IMR-90 (cell line): Measurements from ENCODE around the gene CPNE4. TPM values are rescaled to one million over a fixed set of nuclear protein-coding genes. Genes with fewer than 3 reads are reported as not detected.

ENCODE experiments used
- ATAC-seq: fragments of 200-7000 bp; cut with Tn5 transposase; 2 replicates; pipeline ENCODE4 v1.9.1; 2020; ENCODE audit warnings: low read depth, mild to moderate bottlenecking, moderate library complexity
- BruUV-seq: library from RNA; stranded (reverse); fragments of 400-500 nt; replicated peaks from 2 replicates; lab custom pipeline; 2021; lab: Mats Ljungman, UMichigan
- CTCF ChIA-PET: fragments of 300-600 bp; formaldehyde crosslinking; extraction: SDS; loops from one replicate; lab custom pipeline; 2021; ENCODE audit warnings: antibody characterized with exemption; lab: Yijun Ruan, JAX
- POLR2A ChIA-PET: fragments of 300-600 bp; sonication (Branson Sonifier 250); formaldehyde crosslinking; loops from one replicate; lab custom pipeline; 2022; ENCODE audit warnings: antibody characterized with exemption; ENCODE audit not compliant: unreplicated experiment; lab: Charles Lee
- DNase-seq: peaks from one replicate; pipeline ENCODE4 v3.0.0; 2013
- H2AFZ ChIP-seq: replicated peaks from 2 replicates; pipeline ENCODE3; 2013; ENCODE audit warnings: low read length, mild to moderate bottlenecking; ENCODE audit not compliant: poor library complexity
- H2AK5ac ChIP-seq: 2 replicates; pipeline ENCODE4 v1.6.1; 2013; ENCODE audit warnings: low read depth, low read length, inconsistent platforms
- H2AK9ac ChIP-seq: replicated peaks from 2 replicates; pipeline ENCODE3; 2013; ENCODE audit warnings: mild to moderate bottlenecking, low read depth, low read length, moderate library complexity; ENCODE audit not compliant: poor library complexity
- H2BK120ac ChIP-seq: 2 replicates; pipeline ENCODE4 v1.6.1; 2013; ENCODE audit warnings: low read depth, low read length, inconsistent platforms
- H2BK15ac ChIP-seq: 3 replicates; pipeline ENCODE4 v1.6.1; 2013; ENCODE audit warnings: low read depth, low read length, inconsistent platforms
- H2BK20ac ChIP-seq: 2 replicates; pipeline ENCODE4 v1.6.1; 2013; ENCODE audit warnings: low read depth, mild to moderate bottlenecking, inconsistent platforms, low read length, moderate library complexity
- H2BK5ac ChIP-seq: 2 replicates; pipeline ENCODE4 v1.6.1; 2013; ENCODE audit warnings: mild to moderate bottlenecking, low read depth, low read length, inconsistent platforms; ENCODE audit not compliant: poor library complexity, severe bottlenecking
- H3K14ac ChIP-seq: replicated peaks from 2 replicates; pipeline ENCODE4 v1.6.1; 2013; ENCODE audit warnings: low read depth, low read length, inconsistent platforms
- H3K18ac ChIP-seq: 2 replicates; pipeline ENCODE4 v1.6.1; 2013; ENCODE audit warnings: low read depth, low read length, control low read depth
- H3K23ac ChIP-seq: 2 replicates; pipeline ENCODE4 v1.6.1; 2013; ENCODE audit warnings: low read depth, low read length, inconsistent platforms
- H3K27ac ChIP-seq: 2 replicates; pipeline ENCODE4 v1.5.1; 2013; ENCODE audit warnings: mild to moderate bottlenecking, control low read depth, low read length; ENCODE audit not compliant: insufficient read depth
- H3K27me3 ChIP-seq: 2 replicates; pipeline ENCODE4 v1.6.1; 2013; ENCODE audit warnings: low read length; ENCODE audit not compliant: control insufficient read depth, insufficient read depth
- H3K36me3 ChIP-seq: 2 replicates; pipeline ENCODE4 v1.6.1; 2013; ENCODE audit warnings: low read length, mixed read lengths; ENCODE audit not compliant: control insufficient read depth, insufficient read depth
- H3K4ac ChIP-seq: 2 replicates; pipeline ENCODE4 v1.6.1; 2013; ENCODE audit warnings: low read depth, low read length, inconsistent platforms
- H3K4me1 ChIP-seq: 2 replicates; pipeline ENCODE4 v1.6.1; 2013; ENCODE audit warnings: low read length, mixed read lengths; ENCODE audit not compliant: control insufficient read depth, insufficient read depth
- H3K4me2 ChIP-seq: 2 replicates; pipeline ENCODE4 v1.6.1; 2013; ENCODE audit warnings: low read depth, mild to moderate bottlenecking, control low read depth, low read length, moderate library complexity
- H3K4me3 ChIP-seq: 2 replicates; pipeline ENCODE4 v1.5.1; 2013; ENCODE audit warnings: low read depth, mild to moderate bottlenecking, control low read depth, low read length, moderate library complexity; ENCODE audit not compliant: insufficient read depth
- H3K56ac ChIP-seq: 2 replicates; pipeline ENCODE4 v1.6.1; 2013; ENCODE audit warnings: low read length, inconsistent platforms; ENCODE audit not compliant: insufficient read depth; ENCODE audit errors: extremely low read depth
- H3K79me1 ChIP-seq, 2 experiments: 2 replicates each; pipeline ENCODE4 v1.6.1; 2013; ENCODE audit warnings: low read length in 2 of 2, inconsistent platforms in 1 of 2, low read depth in 1 of 2
- H3K9ac ChIP-seq: 2 replicates; pipeline ENCODE4 v1.6.1; 2013; ENCODE audit warnings: low read depth, low read length, control low read depth
- H3K9me1 ChIP-seq: 2 replicates; pipeline ENCODE4 v1.6.1; 2013; ENCODE audit warnings: low read length, inconsistent platforms; ENCODE audit not compliant: insufficient read depth
- H3K9me3 ChIP-seq: 2 replicates; pipeline ENCODE4 v1.6.1; 2013; ENCODE audit warnings: low read length; ENCODE audit not compliant: control insufficient read depth, insufficient read depth
- H4K20me1 ChIP-seq: 2 replicates; pipeline ENCODE4 v1.6.1; 2013; ENCODE audit warnings: low read length, inconsistent platforms; ENCODE audit not compliant: insufficient read depth
- H4K5ac ChIP-seq: 2 replicates; pipeline ENCODE4 v1.6.1; 2013; ENCODE audit warnings: mild to moderate bottlenecking, low read depth, low read length, control low read depth
- H4K8ac ChIP-seq, 2 experiments: 2 replicates each; pipeline ENCODE4 v1.6.1; 2013; ENCODE audit warnings: low read depth in 2 of 2, low read length in 2 of 2, control low read depth in 1 of 2, inconsistent platforms in 1 of 2
- H4K91ac ChIP-seq: 2 replicates; pipeline ENCODE4 v1.6.1; 2013; ENCODE audit warnings: low read depth, low read length, inconsistent platforms; ENCODE audit not compliant: insufficient read depth
- CEBPB ChIP-seq: IDR thresholded peaks from 2 replicates; pipeline ENCODE4 v1.6.1; 2012; ENCODE audit warnings: low read depth, low read length, improper control_type of control experiment
- CTCF ChIP-seq: conservative IDR thresholded peaks from 2 replicates; pipeline ENCODE4 v1.5.1; 2012; ENCODE audit warnings: mild to moderate bottlenecking, low read depth, low read length, improper control_type of control experiment
- MXI1 ChIP-seq: IDR thresholded peaks from 2 replicates; pipeline ENCODE4 v1.6.1; 2012; ENCODE audit warnings: low read depth, mild to moderate bottlenecking, low read length, moderate library complexity, borderline replicate concordance
- POLR2A ChIP-seq: IDR thresholded peaks from 2 replicates; pipeline ENCODE4 v1.6.1; 2012; ENCODE audit warnings: mild to moderate bottlenecking, low read depth, low read length
- RAD21 ChIP-seq: IDR thresholded peaks from 2 replicates; pipeline ENCODE4 v1.6.1; 2012; ENCODE audit warnings: low read length, improper control_type of control experiment
- RCOR1 ChIP-seq: IDR thresholded peaks from 2 replicates; pipeline ENCODE4 v1.6.1; 2012; ENCODE audit warnings: mild to moderate bottlenecking, low read length, improper control_type of control experiment; ENCODE audit not compliant: insufficient replicate concordance
- WGBS, 2 experiments: methylation state at CpG; one replicate each; pipeline versions ENCODE4 v1.1.5 to v1.1.7; 2013; ENCODE audit warnings: missing lambda C conversion rate in 2 of 2; ENCODE audit not compliant: insufficient read length in 1 of 2; ENCODE audit errors: extremely low coverage in 2 of 2; 5-methylcytosine and 5-hydroxymethylcytosine counted together
- dilution Hi-C: fragments of 300-500 bp; cut with HindIII; formaldehyde crosslinking; loops from one replicate; pipeline ENCODE4 v1.14.3; 2018; ENCODE audit warnings: low sequenced_read_pairs; ENCODE audit not compliant: unreplicated experiment
- in situ Hi-C: fragments of 300-500 bp; cut with MboI; formaldehyde crosslinking; loops from 3 replicates; pipeline ENCODE4 v1.14.3; 2019; ENCODE audit warnings: low sequenced_read_pairs, inconsistent platforms, mixed read lengths
- intact Hi-C: fragments of 100-400 bp; cut with micrococcal nuclease; formaldehyde crosslinking; loops from 2 replicates; pipeline ENCODE4 v1.10.0; 2022
- polyA plus RNA-seq, 3 experiments: library from polyadenylated mRNA; depleted of rRNA; stranded (reverse); fragments of >200 nt; gene quantifications; 2 replicates each; pipeline ENCODE4 v1.2.3, GENCODE V29; 2012; ENCODE audit warnings: low replicate concordance in 1 of 3
- total RNA-seq: library from RNA; depleted of rRNA; stranded (reverse); fragments of >200 nt; gene quantifications from 2 replicates; pipeline ENCODE4 v1.2.3, GENCODE V29; 2012

CPNE4 gene
- total and polyA plus RNA-seq, 2 of the 4 experiments (the other 2 are of a cell fraction): not detected

GRCh38 chr3:132014105-132014504 lies 20.7 kb downstream of the CPNE4 start:
- H3K14ac ChIP-seq: no peak overlapping the region
- no peak overlapping the region for H4K91ac ChIP-seq
- CTCF ChIA-PET: no interaction called here
- H3K36me3 ChIP-seq: no peaks in the 10 kb centered on the region
- H2AK5ac ChIP-seq: no peak overlapping the region
- H2AK9ac ChIP-seq: no peak overlapping the region
- WGBS, 2 experiments: no CpG with 5 or more reads among the region's 3 CpGs
- no peak overlapping the region for H3K27ac ChIP-seq
- H3K4me3 ChIP-seq: no peak overlapping the region
- H3K4me1 ChIP-seq: no peaks in the 10 kb centered on the region
- no peak overlapping the region for H4K8ac ChIP-seq
- H3K18ac ChIP-seq: no peak overlapping the region
- ATAC-seq: no peak
- no peak overlapping the region for H3K4me2 ChIP-seq
- H3K23ac ChIP-seq: no peak overlapping the region
- no peaks in the 10 kb centered on the region for H4K20me1 ChIP-seq
- no peak overlapping the region for H4K5ac ChIP-seq
- H3K27me3 ChIP-seq: no peaks in the 10 kb centered on the region
- no peak for DNase-seq
- no peaks in the 10 kb centered on the region for H3K79me1 ChIP-seq
- no peaks in the 10 kb centered on the region for H3K9me3 ChIP-seq
- H2BK20ac ChIP-seq: no peak overlapping the region
- no peaks in the 10 kb centered on the region for H3K9me1 ChIP-seq
- intact Hi-C loops: no loop called here
- H3K9ac ChIP-seq: no peak overlapping the region
- H2BK120ac ChIP-seq: no peak overlapping the region
- no peak overlapping the region for H3K56ac ChIP-seq
- POLR2A ChIA-PET: interaction anchor here (0.5 kb wide), 1 partner anchor 1903 kb away, joined by 3 read pairs; no protein-coding TSS in a partner anchor
- in situ Hi-C loops: no loop called here
- BruUV-seq: no TSS peak
- no peak overlapping the region for H2AFZ ChIP-seq
- TF ChIP-seq POLR2A: no peak
- no peak for TF ChIP-seq MXI1
- no peak for TF ChIP-seq RAD21
- no peak for TF ChIP-seq CEBPB
- TF ChIP-seq CTCF: no peak
- TF ChIP-seq RCOR1: no peak
- H3K4ac ChIP-seq: no peak overlapping the region
- H2BK5ac ChIP-seq: no peak overlapping the region
- no peak overlapping the region for H2BK15ac ChIP-seq
- dilution Hi-C loops: loop anchor here (25.0 kb wide), 1 partner anchor 227 kb away; no protein-coding TSS in a partner anchor
